ENCODE data around the gene FRMD5. TPM values are rescaled to one million over a fixed set of nuclear protein-coding genes. Genes with fewer than 3 reads are reported as not detected.

Gene FRMD5
- polyA plus RNA-seq, 2 of the 4 experiments (the other 2 are of a cell fraction) = 2.5 to 3.6 TPM

- Histone ChIP-seq H3K9me3 (no peaks in the 10 kb centered on the region), H3K4me3 (no peak overlapping the region), H3K4me1 (no peaks in the 10 kb centered on the region), H3K27ac (no peak overlapping the region), H3K4me2 (no peak overlapping the region)
- 90% methylated on average over 10 of the region's 15 CpGs for WGBS (ENCODE audit: missing lambda C conversion rate)
- no peak for DNase-seq (ENCODE audit: low read depth in 1 of 2, low spot score in 1 of 2)
- TF ChIP-seq HMGXB4 (CRISPR knock-in tag; IDR thresholded peaks at IDR 0.05; ENCODE audit: borderline replicate concordance) = no peak
- no peak for TF ChIP-seq HOXA7 (CRISPR knock-in tag; IDR thresholded peaks at IDR 0.05)
- no peak for TF ChIP-seq RARB (CRISPR knock-in tag; IDR thresholded peaks at IDR 0.05)
- TF ChIP-seq RNF2 (IDR thresholded peaks at IDR 0.05; ENCODE audit: borderline replicate concordance, low read depth) = no peak
- TF ChIP-seq ZSCAN20 (CRISPR knock-in tag; IDR thresholded peaks at IDR 0.05) = no peak
- TF ChIP-seq ZFP36 (IDR thresholded peaks at IDR 0.05; ENCODE audit: borderline replicate concordance, partially characterized antibody) = no peak
- TF ChIP-seq MYC (IDR thresholded peaks at IDR 0.05; ENCODE audit: borderline replicate concordance, low read length) = no peak
- no peak for TF ChIP-seq E2F6 (IDR thresholded peaks at IDR 0.05; ENCODE audit: borderline replicate concordance, low read depth)
- TF ChIP-seq ATOH8 (CRISPR knock-in tag; IDR thresholded peaks at IDR 0.05; ENCODE audit: low read depth) = no peak
- ChIA-PET POLR2A (no interaction called here), CTCF (interaction anchor here (1.6 kb wide), 1 partner anchor 86 kb away, joined by 3 read pairs; no protein-coding TSS in a partner anchor)
- ATAC-seq = no peak
- FAIRE-seq = no peak
Observed at GRCh38 chr15:43989938-43990337, 205.1 kb downstream of the FRMD5 start.

- no peaks in the 10 kb centered on the region for H3K4me1 ChIP-seq
- FAIRE-seq (no peak), ATAC-seq (no peak), DNase-seq (ENCODE audit: low read depth in 1 of 2, low spot score in 1 of 2) (no peak)
- H3K4me2 ChIP-seq = no peak overlapping the region
- POLR2A ChIA-PET = no interaction called here
- no peak overlapping the region for H3K4me3 ChIP-seq
- 80% methylated on average over 7 of the region's 13 CpGs for WGBS (ENCODE audit: missing lambda C conversion rate)
- CTCF ChIA-PET = no interaction called here
- TF ChIP-seq CHD4 (IDR thresholded peaks at IDR 0.05; ENCODE audit: borderline replicate concordance) (no peak), HOXA7 (CRISPR knock-in tag; IDR thresholded peaks at IDR 0.05) (no peak), TFCP2L1 (CRISPR knock-in tag; IDR thresholded peaks at IDR 0.05) (no peak), HEYL (CRISPR knock-in tag; IDR thresholded peaks at IDR 0.05) (no peak), KDM5A (IDR thresholded peaks at IDR 0.05) (no peak), FOSB (CRISPR knock-in tag; IDR thresholded peaks at IDR 0.05) (no peak), ESRRA (IDR thresholded peaks at IDR 0.05; ENCODE audit: borderline replicate concordance, low read length) (no peak), MAZ (IDR thresholded peaks at IDR 0.05; ENCODE audit: borderline replicate concordance, low read depth, low read length) (no peak), CEBPB (IDR thresholded peaks at IDR 0.05) (no peak), EHMT2 (IDR thresholded peaks at IDR 0.05; ENCODE audit: low read depth) (no peak), TP53 (CRISPR knock-in tag; IDR thresholded peaks at IDR 0.05) (no peak), ELK1 (IDR thresholded peaks at IDR 0.05; ENCODE audit: low read depth, low read length) (no peak)
- H3K27ac ChIP-seq = no peak overlapping the region
- H3K9me3 ChIP-seq = no peaks in the 10 kb centered on the region
Observed at GRCh38 chr15:43988900-43989299, 206.2 kb downstream of the FRMD5 start.
